OCI-LY1 (cell line): ENCODE data around the gene SPA17.

Experiments used
- CTCF ChIP-seq: fragments of 200-600 bp; sonication (generic), shearing (Covaris generic); IDR thresholded peaks from 2 replicates; pipeline ENCODE4 v1.5.1; 2017; ENCODE audit warnings: mild to moderate bottlenecking, antibody characterized with exemption, low read length, moderate library complexity, mixed read lengths
- EZH2 ChIP-seq: fragments of 200-600 bp; sonication (generic), shearing (Covaris generic); IDR thresholded peaks from 2 replicates; pipeline ENCODE4 v1.8.0; 2017; ENCODE audit warnings: borderline replicate concordance, mixed run types, mild to moderate bottlenecking, antibody characterized with exemption, low read length, moderate library complexity, mixed read lengths

- no peak for TF ChIP-seq CTCF
- TF ChIP-seq EZH2: no peak
These were observed 65.2 kb downstream of the SPA17 start for GRCh38 chr11:124738713-124739478.
